GM18498 (cell line): ENCODE data around the gene PIEZO2.
"Not testable (repeated sequence)": the region's sequence is repeated elsewhere in the genome, so short reads cannot be mapped to it uniquely, and the experiment has no call there.

ENCODE experiments used
- ATAC-seq: cut with Tn5 transposase; IDR thresholded peaks from one replicate; pipeline ENCODE4 v1.9.1; 2021; ENCODE audit warnings: mild to moderate bottlenecking, moderate library complexity; ENCODE audit not compliant: unreplicated experiment

The PIEZO2 gene

GRCh38 chr18:10985689-10986088 is 163.7 kb downstream of the PIEZO2 start:
- ATAC-seq = no peak

GRCh38 chr18:10979411-10979810 is 170.0 kb downstream of the PIEZO2 start:
- no peak for ATAC-seq

GRCh38 chr18:10977042-10977441 is 172.3 kb downstream of the PIEZO2 start:
- no peak for ATAC-seq

GRCh38 chr18:10973567-10974203 is 175.7 kb downstream of the PIEZO2 start:
- no peak for ATAC-seq

- ATAC-seq = no peak
Measured at GRCh38 chr18:10971717-10972116, 177.7 kb downstream of the PIEZO2 start.

- no peak for ATAC-seq
Measured at GRCh38 chr18:10965119-10965518, 184.2 kb downstream of the PIEZO2 start.

- ATAC-seq = peak; percentile 43
Measured at GRCh38 chr18:10953672-10954071, 195.7 kb downstream of the PIEZO2 start.

GRCh38 chr18:10951631-10952544 is 197.5 kb downstream of the PIEZO2 start:
- ATAC-seq = peak; percentile 39

GRCh38 chr18:10950876-10951630 is 198.3 kb downstream of the PIEZO2 start:
- ATAC-seq = peak; percentile 56

- ATAC-seq = no peak
Measured at GRCh38 chr18:10950080-10950875, 199.1 kb downstream of the PIEZO2 start.

GRCh38 chr18:10949655-10950054 is 199.7 kb downstream of the PIEZO2 start:
- no peak for ATAC-seq

- no peak for ATAC-seq
Measured at GRCh38 chr18:10948421-10948820, 200.9 kb downstream of the PIEZO2 start.

- ATAC-seq = no peak
Measured at GRCh38 chr18:10946058-10946457, 203.3 kb downstream of the PIEZO2 start.

- ATAC-seq = no peak
Measured at GRCh38 chr18:10942998-10943397, 206.4 kb downstream of the PIEZO2 start.

GRCh38 chr18:10939822-10940221 is 209.5 kb downstream of the PIEZO2 start:
- no peak for ATAC-seq

GRCh38 chr18:10937743-10938640 is 211.4 kb downstream of the PIEZO2 start:
- ATAC-seq = no peak

- no peak for ATAC-seq
Measured at GRCh38 chr18:10936176-10937053, 213.0 kb downstream of the PIEZO2 start.

GRCh38 chr18:10935588-10935987 is 213.8 kb downstream of the PIEZO2 start:
- ATAC-seq = no peak

GRCh38 chr18:10933648-10934047 is 215.7 kb downstream of the PIEZO2 start:
- ATAC-seq = not testable (repeated sequence)
